CD14-positive monocyte (primary cell): ENCODE data around the gene BTBD9. TPM values are rescaled to one million over a fixed set of nuclear protein-coding genes. Genes with fewer than 3 reads are reported as not detected.

Experiments
- DNase-seq, 3 donors: peaks; one replicate each; pipeline ENCODE4 v3.0.0-alpha.2; 2011 to 2022
- H2AFZ ChIP-seq: 2 replicates; pipeline ENCODE4 v1.6.0; 2012; ENCODE audit warnings: mild to moderate bottlenecking, low read depth, low read length, inconsistent platforms; ENCODE audit not compliant: insufficient read depth, poor library complexity, severe bottlenecking
- H3K27ac ChIP-seq, 2 donors: 1 replicate in 1 of 2; 2 replicates in 1 of 2; pipeline ENCODE4 v1.5.1; 2012 to 2013; ENCODE audit warnings: low read length in 2 of 2, control low read depth in 1 of 2, inconsistent platforms in 1 of 2, low read depth in 1 of 2, mild to moderate bottlenecking in 1 of 2
- H3K27me3 ChIP-seq, 2 donors: one replicate each; pipeline versions ENCODE4 v1.6.0 to v1.6.1; 2011 to 2013; ENCODE audit warnings: low read length in 2 of 2; ENCODE audit not compliant: control insufficient read depth in 2 of 2, insufficient read depth in 2 of 2
- H3K36me3 ChIP-seq, 2 donors: replicated peaks in 1 of 2; 1 replicate in 1 of 2; 2 replicates in 1 of 2; pipeline versions ENCODE4 v1.5.1 to v1.6.1; 2012 to 2013; ENCODE audit warnings: low read length in 2 of 2, control low read depth in 1 of 2, inconsistent platforms in 1 of 2, mild to moderate bottlenecking in 1 of 2; ENCODE audit not compliant: insufficient read depth in 2 of 2, control insufficient read depth in 1 of 2
- H3K4me1 ChIP-seq, 2 donors: 1 replicate in 1 of 2; 2 replicates in 1 of 2; pipeline versions ENCODE4 v1.5.1 to v1.6.1; 2012 to 2013; ENCODE audit warnings: low read length in 2 of 2, control low read depth in 1 of 2, inconsistent platforms in 1 of 2, mild to moderate bottlenecking in 1 of 2, moderate library complexity in 1 of 2; ENCODE audit not compliant: insufficient read depth in 2 of 2, control insufficient read depth in 1 of 2
- H3K4me2 ChIP-seq: replicated peaks from 2 replicates; pipeline ENCODE3; 2012; ENCODE audit warnings: low read length, moderate library complexity, mild to moderate bottlenecking; ENCODE audit not compliant: poor library complexity, severe bottlenecking; ENCODE audit errors: extremely low read depth
- H3K4me3 ChIP-seq, 3 experiments: fragments of 200-600 bp in 1 of 3; sonication (generic) in 1 of 3; replicated peaks in 1 of 3; 1 replicate in 2 of 3; 2 replicates in 1 of 3; pipeline ENCODE4 v1.5.1; 2011 to 2013; ENCODE audit warnings: low read length in 3 of 3, mild to moderate bottlenecking in 3 of 3, control low read depth in 2 of 3, low read depth in 2 of 3, inconsistent platforms in 1 of 3, moderate library complexity in 1 of 3
- H3K79me2 ChIP-seq: 2 replicates; pipeline ENCODE4 v1.6.0; 2012; ENCODE audit warnings: mild to moderate bottlenecking, control low read depth, inconsistent platforms, low read length, moderate library complexity; ENCODE audit not compliant: insufficient read depth
- H3K9ac ChIP-seq: 2 replicates; pipeline ENCODE4 v1.6.0; 2017; ENCODE audit warnings: low read length, mild to moderate bottlenecking; ENCODE audit not compliant: insufficient read depth, poor library complexity, severe bottlenecking
- H3K9me3 ChIP-seq, 2 donors: replicated peaks in 1 of 2; 1 replicate in 1 of 2; 2 replicates in 1 of 2; pipeline versions ENCODE4 v1.5.1 to v1.6.1; 2012 to 2013; ENCODE audit warnings: low read length in 2 of 2, control low read depth in 1 of 2; ENCODE audit not compliant: control insufficient read depth in 1 of 2, insufficient read depth in 1 of 2
- H4K20me1 ChIP-seq: 2 replicates; pipeline ENCODE4 v1.6.0; 2012; ENCODE audit warnings: mild to moderate bottlenecking, low read length, control low read depth, moderate library complexity; ENCODE audit not compliant: insufficient read depth
- H3K27ac Mint-ChIP-seq, 7 donors: one replicate each; pipeline ENCODE4 v1.8.0; 2020; ENCODE audit warnings: mild to moderate bottlenecking in 7 of 7, mixed read lengths in 7 of 7, moderate library complexity in 6 of 7, inconsistent platforms in 2 of 7
- H3K27me3 Mint-ChIP-seq, 3 donors: one replicate each; pipeline ENCODE4 v1.8.0; 2021 to 2022; ENCODE audit warnings: low read depth in 3 of 3, mild to moderate bottlenecking in 3 of 3, mixed read lengths in 3 of 3, moderate library complexity in 3 of 3, inconsistent platforms in 1 of 3
- H3K36me3 Mint-ChIP-seq, 2 donors: one replicate each; pipeline ENCODE4 v1.8.0; 2020; ENCODE audit warnings: mixed read lengths in 2 of 2, inconsistent platforms in 1 of 2, mild to moderate bottlenecking in 1 of 2
- H3K4me1 Mint-ChIP-seq: one replicate; pipeline ENCODE4 v1.8.0; 2020; ENCODE audit warnings: mild to moderate bottlenecking, mixed read lengths
- H3K4me3 Mint-ChIP-seq, 2 donors: one replicate each; pipeline ENCODE4 v1.8.0; 2020; ENCODE audit warnings: mild to moderate bottlenecking in 2 of 2, mixed read lengths in 2 of 2, moderate library complexity in 1 of 2
- H3K9me3 Mint-ChIP-seq, 7 donors: one replicate each; pipeline ENCODE4 v1.8.0; 2020 to 2022; ENCODE audit warnings: mixed read lengths in 7 of 7, mild to moderate bottlenecking in 6 of 7, moderate library complexity in 6 of 7, inconsistent platforms in 2 of 7
- WGBS: methylation state at CpG from one replicate; pipeline ENCODE4 v1.1.5; 2013; ENCODE audit warnings: missing lambda C conversion rate; ENCODE audit not compliant: insufficient coverage; 5-methylcytosine and 5-hydroxymethylcytosine counted together
- intact Hi-C, 2 donors: fragments of 100-400 bp; cut with micrococcal nuclease; formaldehyde crosslinking; loops; one replicate each; pipeline versions ENCODE4 v1.15.0 to v1.15.1; 2023
- polyA plus RNA-seq, 3 donors: library from polyadenylated mRNA; depleted of rRNA in 1 of 3; unstranded in 2 of 3; stranded (reverse) in 1 of 3; fragments of 300-500 nt in 2 of 3; fragments of >200 nt in 1 of 3; fragmentation: Illumina TruSeq in 2 of 3; gene quantifications; 1 replicate in 2 of 3; 2 replicates in 1 of 3; pipeline ENCODE4 v1.2.3, GENCODE V29; 2012 to 2021
- TF ChIP-seq, protein P1 (sequence below): fragments of 200-600 bp; IDR thresholded peaks from one replicate; pipeline ENCODE4 v1.8.0; 2022; ENCODE audit warnings: antibody characterized with exemption, mild to moderate bottlenecking

The BTBD9 gene
- polyA plus RNA-seq, 3 donors, result 5.2 to 7.5 (median 6.2) TPM

DNA sequence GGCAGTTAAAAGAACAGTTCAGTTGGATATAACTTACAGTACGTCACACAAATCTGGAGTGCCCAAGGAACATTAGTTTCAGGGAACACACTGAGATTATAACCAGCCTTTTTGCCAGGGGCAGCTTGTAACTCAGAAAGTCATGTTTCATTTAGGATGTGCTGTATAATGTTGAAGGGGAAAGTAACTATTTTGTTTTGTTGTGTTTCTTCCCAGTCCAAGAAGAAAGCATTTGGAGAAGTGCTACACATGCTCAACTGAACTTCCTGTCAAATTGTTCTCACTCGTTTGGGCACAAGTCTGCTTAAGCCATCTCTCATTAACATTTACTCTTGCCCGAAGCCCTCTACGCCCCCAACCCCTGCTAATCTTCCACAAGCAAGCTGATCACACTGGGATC, 157.9 kb downstream of the BTBD9 start:
- Histone ChIP-seq H3K9ac (no peak overlapping the region), H3K27me3 (no peaks in the 10 kb centered on the region), H4K20me1 (peaks cover 7% of the 10 kb centered on the region), H3K27ac (no peak overlapping the region), H2AFZ (no peak overlapping the region), H3K4me2 (no peak overlapping the region), H3K4me1 (peaks cover 54 to 62% of the 10 kb centered on the region in 2 donors), H3K4me3 (no peak overlapping the region), H3K36me3 (no peaks in the 10 kb centered on the region), H3K9me3 (no peaks in the 10 kb centered on the region), H3K79me2 (no peaks in the 10 kb centered on the region)
- H3K27ac Mint-ChIP-seq, result no peak overlapping the region
- DNase-seq, result no peak
- peaks cover 0 to 2% (median 0%) of the 10 kb centered on the region in 3 donors for H3K27me3 Mint-ChIP-seq
- no peak overlapping the region for H3K4me3 Mint-ChIP-seq
- TF ChIP-seq, protein P1, sequence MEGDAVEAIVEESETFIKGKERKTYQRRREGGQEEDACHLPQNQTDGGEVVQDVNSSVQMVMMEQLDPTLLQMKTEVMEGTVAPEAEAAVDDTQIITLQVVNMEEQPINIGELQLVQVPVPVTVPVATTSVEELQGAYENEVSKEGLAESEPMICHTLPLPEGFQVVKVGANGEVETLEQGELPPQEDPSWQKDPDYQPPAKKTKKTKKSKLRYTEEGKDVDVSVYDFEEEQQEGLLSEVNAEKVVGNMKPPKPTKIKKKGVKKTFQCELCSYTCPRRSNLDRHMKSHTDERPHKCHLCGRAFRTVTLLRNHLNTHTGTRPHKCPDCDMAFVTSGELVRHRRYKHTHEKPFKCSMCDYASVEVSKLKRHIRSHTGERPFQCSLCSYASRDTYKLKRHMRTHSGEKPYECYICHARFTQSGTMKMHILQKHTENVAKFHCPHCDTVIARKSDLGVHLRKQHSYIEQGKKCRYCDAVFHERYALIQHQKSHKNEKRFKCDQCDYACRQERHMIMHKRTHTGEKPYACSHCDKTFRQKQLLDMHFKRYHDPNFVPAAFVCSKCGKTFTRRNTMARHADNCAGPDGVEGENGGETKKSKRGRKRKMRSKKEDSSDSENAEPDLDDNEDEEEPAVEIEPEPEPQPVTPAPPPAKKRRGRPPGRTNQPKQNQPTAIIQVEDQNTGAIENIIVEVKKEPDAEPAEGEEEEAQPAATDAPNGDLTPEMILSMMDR, result no peak
- H3K4me1 Mint-ChIP-seq, result peaks cover 31% of the 10 kb centered on the region
- H3K36me3 Mint-ChIP-seq, result peaks cover 2 to 4% of the 10 kb centered on the region in 2 donors
- intact Hi-C loops, result no loop called here
- no peaks in the 10 kb centered on the region for H3K9me3 Mint-ChIP-seq
- WGBS, result 66% methylated on average over 4 of the region's 4 CpGs

DNA sequence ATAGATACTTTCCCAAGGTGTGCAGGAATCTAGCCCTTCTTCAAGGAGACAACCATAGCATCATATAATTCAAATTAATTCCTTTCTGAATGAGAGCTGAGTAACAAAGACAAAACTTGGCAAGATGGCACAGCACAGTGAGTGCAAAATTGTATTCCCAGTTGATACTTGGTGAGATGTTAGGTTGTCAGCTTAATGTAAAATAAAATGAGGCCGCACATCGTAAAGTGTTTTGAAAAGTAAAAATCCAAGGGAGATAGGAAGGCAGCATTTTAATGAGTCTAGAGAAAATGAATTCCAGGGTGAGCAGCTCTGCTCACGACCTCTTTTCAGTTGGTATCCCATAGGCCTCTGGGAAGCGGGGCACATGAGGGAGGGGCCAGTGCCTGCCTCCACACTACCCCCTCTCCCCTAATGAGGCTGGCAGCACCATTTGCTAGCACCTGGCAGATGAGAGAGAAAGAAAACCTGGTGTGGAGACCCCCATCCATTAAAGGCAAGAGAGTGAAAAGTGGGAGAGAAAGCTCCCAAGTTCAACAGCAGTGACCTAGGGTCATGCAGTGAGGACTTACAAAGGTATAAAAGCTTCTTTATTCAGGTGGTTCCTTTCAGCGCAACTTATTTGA, 158.4 kb downstream of the BTBD9 start:
- Mint-ChIP-seq H3K36me3 (peaks cover 2 to 4% of the 10 kb centered on the region in 2 donors), H3K4me1 (peaks cover 31% of the 10 kb centered on the region), H3K27ac (no peak overlapping the region), H3K27me3 (peaks cover 0 to 2% (median 0%) of the 10 kb centered on the region in 3 donors), H3K9me3 (no peaks in the 10 kb centered on the region), H3K4me3 (no peak overlapping the region)
- H3K9me3 ChIP-seq, result no peaks in the 10 kb centered on the region
- peaks cover 7% of the 10 kb centered on the region for H4K20me1 ChIP-seq
- 100% methylated on average over 3 of the region's 5 CpGs for WGBS
- H3K4me3 ChIP-seq, result no peak overlapping the region
- no peak for DNase-seq
- TF ChIP-seq, protein P1, result no peak
- no peak overlapping the region for H3K4me2 ChIP-seq
- no peaks in the 10 kb centered on the region for H3K27me3 ChIP-seq
- no peak overlapping the region for H3K9ac ChIP-seq
- H3K4me1 ChIP-seq, result peaks cover 54 to 62% of the 10 kb centered on the region in 2 donors
- no peak overlapping the region for H3K27ac ChIP-seq
- no peaks in the 10 kb centered on the region for H3K79me2 ChIP-seq
- intact Hi-C loops, result no loop called here
- no peaks in the 10 kb centered on the region for H3K36me3 ChIP-seq
- H2AFZ ChIP-seq, result no peak overlapping the region
